Smooth muscle cell (in vitro differentiated cells): ENCODE measurements around the gene SIRPA. TPM values are rescaled to one million over a fixed set of nuclear protein-coding genes. Genes with fewer than 3 reads are reported as not detected.

ENCODE experiments used
- DNase-seq: peaks from one replicate; lab custom pipeline; 2025; ENCODE audit not compliant: unreplicated experiment; lab: John Stamatoyannopoulos, UW
- H2AFZ ChIP-seq: fragments of 200-600 bp; sonication (generic); 2 replicates; pipeline ENCODE4 v1.6.0; 2016; ENCODE audit warnings: antibody characterized with exemption, low read depth, mild to moderate bottlenecking
- H3F3A ChIP-seq: fragments of 200-600 bp; sonication (generic); 2 replicates; pipeline ENCODE4 v1.6.0; 2017; ENCODE audit warnings: antibody characterized with exemption, low read depth
- H3K27ac ChIP-seq: fragments of 200-600 bp; sonication (generic); 2 replicates; pipeline ENCODE4 v1.5.1; 2016; ENCODE audit warnings: low read depth, mild to moderate bottlenecking
- H3K27me3 ChIP-seq: fragments of 200-600 bp; sonication (generic); 2 replicates; pipeline ENCODE4 v1.6.1; 2016; ENCODE audit warnings: low read depth, mild to moderate bottlenecking
- H3K36me3 ChIP-seq: fragments of 200-600 bp; sonication (generic); 2 replicates; pipeline ENCODE4 v1.5.1; 2016; ENCODE audit warnings: low read depth
- H3K4me1 ChIP-seq: fragments of 200-600 bp; sonication (generic); 2 replicates; pipeline ENCODE4 v1.5.1; 2016; ENCODE audit warnings: low read depth
- H3K4me2 ChIP-seq: fragments of 200-600 bp; sonication (generic); 2 replicates; pipeline ENCODE4 v1.6.0; 2016; ENCODE audit warnings: mild to moderate bottlenecking
- H3K4me3 ChIP-seq: fragments of 200-600 bp; sonication (generic); 2 replicates; pipeline ENCODE4 v1.5.1; 2016; ENCODE audit warnings: mild to moderate bottlenecking
- H3K79me2 ChIP-seq: fragments of 200-600 bp; sonication (generic); 2 replicates; pipeline ENCODE4 v1.6.0; 2016; ENCODE audit warnings: low read depth, mild to moderate bottlenecking
- H3K9ac ChIP-seq: fragments of 200-600 bp; sonication (generic); 2 replicates; pipeline ENCODE4 v1.6.0; 2016; ENCODE audit warnings: low read depth
- H3K9me3 ChIP-seq: fragments of 200-600 bp; sonication (generic); replicated peaks from 2 replicates; pipeline ENCODE4 v1.5.1; 2016; ENCODE audit warnings: low read depth
- H4K20me1 ChIP-seq: fragments of 200-600 bp; sonication (generic); 2 replicates; pipeline ENCODE4 v1.6.0; 2016; ENCODE audit warnings: low read depth
- WGBS: methylation state at CpG from one replicate; pipeline ENCODE4 v1.1.7; 2016; ENCODE audit warnings: low lambda C conversion rate; 5-methylcytosine and 5-hydroxymethylcytosine counted together
- polyA plus RNA-seq: library from polyadenylated mRNA; unstranded; fragments of >200 nt; fragmentation: Nextera tagmentation; extraction: Ambion mirVana; gene quantifications from 2 replicates; pipeline ENCODE4 v1.2.1, GENCODE V29; 2016
- total RNA-seq: library from RNA; depleted of rRNA; stranded (reverse); fragments of >200 nt; gene quantifications from 2 replicates; pipeline ENCODE4 v1.2.3, GENCODE V29; 2014
- TF ChIP-seq, protein P1 (sequence below): fragments of 200-600 bp; sonication (generic); IDR thresholded peaks from 2 replicates; pipeline ENCODE4 v1.5.1; 2017; ENCODE audit warnings: borderline replicate concordance, mild to moderate bottlenecking, antibody characterized with exemption; ENCODE audit not compliant: insufficient read depth, poor library complexity, severe bottlenecking

SIRPA gene
- total and polyA plus RNA-seq, 2 experiments from 2014 or later = 8.3 to 14.5 TPM

DNA sequence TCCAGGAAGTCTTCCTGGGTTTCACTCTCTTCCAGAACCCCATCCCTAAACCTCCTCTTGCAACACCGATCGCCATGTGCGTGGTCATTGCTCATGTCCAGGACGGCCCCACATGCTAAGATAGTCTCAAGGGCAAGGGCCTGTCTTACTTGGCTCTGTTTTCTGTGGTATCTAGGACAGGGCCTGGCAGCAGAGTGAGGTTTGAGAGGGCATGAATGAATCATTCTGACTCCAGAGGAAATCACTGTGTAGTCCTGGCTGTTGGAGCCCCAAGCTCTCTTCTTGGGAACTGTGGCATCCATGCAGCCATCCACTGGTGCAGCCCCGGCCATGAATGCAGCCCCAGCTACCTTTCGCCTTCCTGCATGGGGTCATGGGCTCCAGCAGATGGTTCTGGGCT, 12.4 kb downstream of the SIRPA start:
- H3K9me3 ChIP-seq = no peaks in the 10 kb centered on the region
- no peak for DNase-seq
- no peaks in the 10 kb centered on the region for H3K36me3 ChIP-seq
- TF ChIP-seq, protein P1, sequence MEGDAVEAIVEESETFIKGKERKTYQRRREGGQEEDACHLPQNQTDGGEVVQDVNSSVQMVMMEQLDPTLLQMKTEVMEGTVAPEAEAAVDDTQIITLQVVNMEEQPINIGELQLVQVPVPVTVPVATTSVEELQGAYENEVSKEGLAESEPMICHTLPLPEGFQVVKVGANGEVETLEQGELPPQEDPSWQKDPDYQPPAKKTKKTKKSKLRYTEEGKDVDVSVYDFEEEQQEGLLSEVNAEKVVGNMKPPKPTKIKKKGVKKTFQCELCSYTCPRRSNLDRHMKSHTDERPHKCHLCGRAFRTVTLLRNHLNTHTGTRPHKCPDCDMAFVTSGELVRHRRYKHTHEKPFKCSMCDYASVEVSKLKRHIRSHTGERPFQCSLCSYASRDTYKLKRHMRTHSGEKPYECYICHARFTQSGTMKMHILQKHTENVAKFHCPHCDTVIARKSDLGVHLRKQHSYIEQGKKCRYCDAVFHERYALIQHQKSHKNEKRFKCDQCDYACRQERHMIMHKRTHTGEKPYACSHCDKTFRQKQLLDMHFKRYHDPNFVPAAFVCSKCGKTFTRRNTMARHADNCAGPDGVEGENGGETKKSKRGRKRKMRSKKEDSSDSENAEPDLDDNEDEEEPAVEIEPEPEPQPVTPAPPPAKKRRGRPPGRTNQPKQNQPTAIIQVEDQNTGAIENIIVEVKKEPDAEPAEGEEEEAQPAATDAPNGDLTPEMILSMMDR = no peak
- H4K20me1 ChIP-seq = peaks cover 41% of the 10 kb centered on the region
- H3K4me1 ChIP-seq = no peaks in the 10 kb centered on the region
- no peak overlapping the region for H3K27ac ChIP-seq
- no peak overlapping the region for H3K9ac ChIP-seq
- H3K4me3 ChIP-seq = no peak overlapping the region
- H3K27me3 ChIP-seq = no peaks in the 10 kb centered on the region
- H2AFZ ChIP-seq = no peak overlapping the region
- H3K79me2 ChIP-seq = no peaks in the 10 kb centered on the region
- WGBS = 87% methylated on average over 6 of the region's 6 CpGs
- H3K4me2 ChIP-seq = no peak overlapping the region
- no peaks in the 10 kb centered on the region for H3F3A ChIP-seq

DNA sequence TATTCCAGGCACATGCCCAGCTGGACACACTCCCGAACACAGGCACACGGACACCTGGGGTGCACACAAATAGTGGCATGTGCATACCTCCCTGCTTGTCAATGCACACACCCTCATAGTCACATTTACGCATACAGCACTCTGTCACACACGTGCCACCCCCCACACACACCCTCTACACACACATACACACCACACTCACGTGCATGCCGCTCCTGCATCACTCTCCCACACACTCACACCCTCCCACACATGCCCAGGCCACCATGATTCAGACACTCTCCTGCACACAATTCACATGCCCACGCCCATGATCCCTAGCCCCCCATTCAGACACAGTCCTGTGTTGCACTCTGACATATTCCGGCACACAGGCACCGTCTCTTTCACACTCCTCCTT, 13.0 kb downstream of the SIRPA start:
- H3K36me3 ChIP-seq = no peaks in the 10 kb centered on the region
- H3K4me3 ChIP-seq = no peak overlapping the region
- no peak overlapping the region for H2AFZ ChIP-seq
- H3K9me3 ChIP-seq = no peaks in the 10 kb centered on the region
- H3K4me2 ChIP-seq = no peak overlapping the region
- no peaks in the 10 kb centered on the region for H3K79me2 ChIP-seq
- H3K4me1 ChIP-seq = no peaks in the 10 kb centered on the region
- TF ChIP-seq, protein P1 = no peak
- peaks cover 41% of the 10 kb centered on the region for H4K20me1 ChIP-seq
- no peaks in the 10 kb centered on the region for H3K27me3 ChIP-seq
- no peak overlapping the region for H3K9ac ChIP-seq
- no peak for DNase-seq
- H3K27ac ChIP-seq = no peak overlapping the region
- 84% methylated on average over 8 of the region's 9 CpGs for WGBS
- no peaks in the 10 kb centered on the region for H3F3A ChIP-seq

DNA sequence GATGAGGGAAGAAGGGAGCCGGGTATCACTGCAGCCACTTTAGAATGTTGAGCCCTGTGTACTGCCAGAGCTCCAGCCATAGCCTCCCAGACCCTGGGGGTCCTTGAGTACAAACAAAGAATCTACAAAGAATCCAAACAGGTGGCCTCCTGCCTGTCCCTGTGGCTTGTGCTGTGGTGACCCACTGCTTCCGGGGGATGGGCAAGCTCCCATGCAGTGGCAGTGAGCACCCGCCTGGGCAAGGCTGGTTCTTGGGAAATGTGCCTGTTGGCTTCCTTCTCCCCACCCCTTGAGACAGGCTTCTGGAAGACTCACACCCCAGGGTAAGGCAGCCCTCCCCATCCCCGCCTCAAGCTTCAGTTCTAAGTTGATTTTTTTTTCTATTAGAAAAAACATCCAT, 13.9 kb downstream of the SIRPA start:
- Histone ChIP-seq H3K27me3 (no peaks in the 10 kb centered on the region), H3K9me3 (no peaks in the 10 kb centered on the region), H3K36me3 (no peaks in the 10 kb centered on the region), H3K4me1 (no peaks in the 10 kb centered on the region), H4K20me1 (peaks cover 35% of the 10 kb centered on the region), H2AFZ (no peak overlapping the region), H3F3A (no peaks in the 10 kb centered on the region), H3K4me3 (no peak overlapping the region), H3K79me2 (no peaks in the 10 kb centered on the region), H3K4me2 (no peak overlapping the region), H3K27ac (no peak overlapping the region), H3K9ac (no peak overlapping the region)
- 95% methylated on average over 4 of the region's 4 CpGs for WGBS
- TF ChIP-seq, protein P1 = no peak
- no peak for DNase-seq

DNA sequence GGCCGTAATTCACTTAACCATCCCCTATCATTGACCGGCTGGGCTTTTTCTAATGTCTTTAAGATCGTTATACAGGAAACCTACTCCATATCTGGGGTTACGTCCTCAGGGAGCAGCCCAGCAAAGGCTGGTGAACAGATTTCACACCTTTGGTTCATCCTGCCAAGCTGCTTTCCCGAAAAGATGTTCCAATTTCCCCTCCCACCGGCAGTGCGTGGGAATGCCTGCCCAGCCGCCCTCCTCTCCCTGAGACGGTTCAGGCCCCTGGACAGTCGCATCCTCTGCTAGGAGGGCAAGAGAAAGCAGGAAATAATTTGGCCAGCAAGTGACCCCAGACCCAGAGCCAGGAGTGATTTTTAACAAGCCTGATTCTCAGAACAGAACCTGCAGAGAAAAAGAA, 16.3 kb downstream of the SIRPA start:
- H3K4me3 ChIP-seq = no peak overlapping the region
- H3F3A ChIP-seq = no peaks in the 10 kb centered on the region
- H3K9me3 ChIP-seq = no peaks in the 10 kb centered on the region
- H4K20me1 ChIP-seq = peaks cover 18% of the 10 kb centered on the region
- no peak overlapping the region for H2AFZ ChIP-seq
- TF ChIP-seq, protein P1 = no peak
- DNase-seq = no peak
- H3K27me3 ChIP-seq = no peaks in the 10 kb centered on the region
- H3K79me2 ChIP-seq = no peaks in the 10 kb centered on the region
- no peak overlapping the region for H3K27ac ChIP-seq
- H3K4me2 ChIP-seq = no peak overlapping the region
- H3K4me1 ChIP-seq = no peaks in the 10 kb centered on the region
- H3K36me3 ChIP-seq = no peaks in the 10 kb centered on the region
- H3K9ac ChIP-seq = no peak overlapping the region
- 92% methylated on average over 10 of the region's 10 CpGs for WGBS
